Measurements from ENCODE around the gene RALGAPA2.
"Not testable (repeated sequence)": the region's sequence is repeated elsewhere in the genome, so short reads cannot be mapped to it uniquely, and the experiment has no call there.

RALGAPA2 gene

GRCh38 chr20:20567712-20568111, 144.7 kb downstream of the RALGAPA2 start:
- DNase-seq = no peak

GRCh38 chr20:20566516-20566915, 145.9 kb downstream of the RALGAPA2 start:
- no peak for DNase-seq

GRCh38 chr20:20564279-20564678, 148.2 kb downstream of the RALGAPA2 start:
- no peak for DNase-seq

- DNase-seq = no peak
Observed at GRCh38 chr20:20562507-20562906, 149.9 kb downstream of the RALGAPA2 start.

GRCh38 chr20:20561841-20562240, 150.6 kb downstream of the RALGAPA2 start:
- no peak for DNase-seq

GRCh38 chr20:20561172-20561571, 151.3 kb downstream of the RALGAPA2 start:
- DNase-seq = no peak

GRCh38 chr20:20557406-20557805, 155.0 kb downstream of the RALGAPA2 start:
- no peak for DNase-seq

GRCh38 chr20:20555838-20556237, 156.6 kb downstream of the RALGAPA2 start:
- DNase-seq = no peak

GRCh38 chr20:20554951-20555350, 157.5 kb downstream of the RALGAPA2 start:
- no peak for DNase-seq

GRCh38 chr20:20553541-20553940, 158.9 kb downstream of the RALGAPA2 start:
- no peak for DNase-seq

- no peak for DNase-seq
Observed at GRCh38 chr20:20552076-20552475, 160.4 kb downstream of the RALGAPA2 start.

GRCh38 chr20:20551409-20551808, 161.0 kb downstream of the RALGAPA2 start:
- DNase-seq = no peak

GRCh38 chr20:20549704-20550103, 162.7 kb downstream of the RALGAPA2 start:
- DNase-seq = no peak

- DNase-seq = no peak
Observed at GRCh38 chr20:20549267-20549612, 163.2 kb downstream of the RALGAPA2 start.

GRCh38 chr20:20548527-20549266, 163.7 kb downstream of the RALGAPA2 start:
- DNase-seq = no peak

- DNase-seq = no peak
Observed at GRCh38 chr20:20547876-20548266, 164.6 kb downstream of the RALGAPA2 start.

- DNase-seq = no peak
Observed at GRCh38 chr20:20547221-20547875, 165.1 kb downstream of the RALGAPA2 start.

- DNase-seq = no peak
Observed at GRCh38 chr20:20546402-20546801, 166.0 kb downstream of the RALGAPA2 start.

GRCh38 chr20:20543348-20543747, 169.1 kb downstream of the RALGAPA2 start:
- not testable (repeated sequence) for DNase-seq

- no peak for DNase-seq
Observed at GRCh38 chr20:20536240-20536933, 176.1 kb downstream of the RALGAPA2 start.

GRCh38 chr20:20535051-20535450, 177.4 kb downstream of the RALGAPA2 start:
- DNase-seq = no peak

- no peak for DNase-seq
Observed at GRCh38 chr20:20531283-20531682, 181.2 kb downstream of the RALGAPA2 start.

GRCh38 chr20:20530428-20531151, 181.9 kb downstream of the RALGAPA2 start:
- DNase-seq = no peak

Measured in NK-92 treated with Interleukin-12 subunit alpha and Interleukin-12 subunit beta, amount 100 ng/mL, for 24 hours (cell line).